ENCODE results near the gene ARHGEF3.
"Not testable (repeated sequence)": the region's sequence is repeated elsewhere in the genome, so short reads cannot be mapped to it uniquely, and the experiment has no call there.

ARHGEF3 gene

DNA sequence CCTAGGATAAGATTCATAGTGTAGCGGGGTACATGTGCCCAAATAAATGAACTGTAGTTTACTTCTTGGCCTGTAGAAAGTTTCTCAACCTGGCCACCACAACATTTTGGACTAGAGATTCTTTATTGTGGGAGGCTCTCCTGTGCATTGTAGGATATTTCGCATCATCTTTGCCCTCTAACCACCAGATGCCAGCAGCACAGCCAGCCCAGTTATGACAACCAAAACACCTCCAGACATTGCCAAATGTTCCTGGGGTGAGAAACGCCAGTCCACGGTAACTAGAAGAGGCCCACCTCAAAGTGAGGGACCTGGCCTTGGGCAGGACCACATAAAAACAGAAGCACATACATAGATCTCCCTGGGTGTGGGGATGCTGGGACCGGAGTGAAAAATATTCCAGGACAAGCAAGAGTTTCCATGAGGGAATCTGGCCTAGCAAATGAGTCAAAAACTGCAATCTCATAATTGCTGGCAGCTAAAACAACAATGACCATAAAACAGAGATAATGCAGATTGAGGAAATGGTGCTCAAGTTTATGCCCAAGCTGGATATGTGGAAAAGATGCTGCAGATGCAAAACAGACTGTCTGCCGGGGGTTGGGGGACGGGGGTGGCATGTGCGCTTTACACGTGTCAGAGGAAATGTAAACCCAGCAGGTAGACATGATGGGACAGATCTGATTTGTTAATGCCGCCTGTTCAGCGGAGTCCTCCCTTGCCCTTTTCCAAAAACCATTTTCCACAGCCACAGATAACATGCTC lies 39.7 kb downstream of the ARHGEF3 start:
- no peak for DNase-seq (ENCODE audit: low spot score in 2 of 2)
- Mint-ChIP-seq H3K36me3 (peaks cover 15% of the 10 kb centered on the region), H3K4me3 (no peak overlapping the region), H3K4me1 (peaks cover 20% of the 10 kb centered on the region), H3K9me3 (no peaks in the 10 kb centered on the region), H3K27me3 (no peaks in the 10 kb centered on the region), H3K27ac (peak overlapping the region; percentile 20)
- no peak for ATAC-seq (ENCODE audit: low read depth)

DNA sequence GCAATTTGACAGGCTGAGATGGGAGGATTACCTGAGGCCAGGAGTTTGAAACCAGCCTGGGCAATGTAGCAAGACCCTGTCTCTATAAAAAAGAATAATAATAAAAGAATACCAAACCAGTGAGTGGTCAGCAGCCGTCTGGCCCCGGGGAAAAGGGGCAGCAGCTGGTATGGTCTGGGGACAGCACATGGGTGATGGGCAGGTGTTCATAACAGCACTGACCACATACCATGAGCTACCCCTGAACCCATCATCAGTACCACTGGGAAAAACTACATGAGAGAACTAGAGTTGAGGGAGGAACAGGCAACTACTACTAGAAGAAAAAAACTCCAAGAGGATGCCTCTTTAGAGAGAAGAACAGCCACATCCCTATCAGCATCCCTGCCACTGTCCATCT lies 40.7 kb downstream of the ARHGEF3 start:
- no peak overlapping the region for H3K4me3 Mint-ChIP-seq
- DNase-seq (ENCODE audit: low spot score in 2 of 2), result no peak
- ATAC-seq (ENCODE audit: low read depth), result no peak
- H3K36me3 Mint-ChIP-seq, result peaks cover 18% of the 10 kb centered on the region
- no peaks in the 10 kb centered on the region for H3K9me3 Mint-ChIP-seq
- H3K4me1 Mint-ChIP-seq, result peaks cover 25% of the 10 kb centered on the region
- no peaks in the 10 kb centered on the region for H3K27me3 Mint-ChIP-seq
- no peak overlapping the region for H3K27ac Mint-ChIP-seq

DNA sequence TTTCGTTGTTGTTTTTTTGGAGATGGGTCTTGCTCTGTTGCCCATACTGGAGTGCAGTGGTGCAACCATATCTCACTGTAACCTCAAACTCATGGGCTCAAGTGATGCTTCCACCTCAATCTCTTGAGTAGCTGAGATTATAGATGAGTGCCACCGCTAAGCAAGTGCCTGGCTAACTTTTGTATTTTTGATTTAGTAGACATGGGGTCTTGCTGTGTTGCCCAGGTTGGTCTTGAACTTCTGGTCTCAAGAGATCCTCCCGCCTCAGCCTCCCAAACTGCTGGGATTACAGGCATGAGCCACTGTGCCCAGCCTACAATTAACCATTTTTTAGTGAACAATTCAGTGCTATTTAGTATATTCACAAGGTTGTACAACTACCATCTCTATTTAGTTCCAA lies 42.2 kb downstream of the ARHGEF3 start:
- Mint-ChIP-seq H3K36me3 (peaks cover 17% of the 10 kb centered on the region), H3K4me1 (peaks cover 35% of the 10 kb centered on the region)
- ATAC-seq (ENCODE audit: low read depth), result no peak

DNA sequence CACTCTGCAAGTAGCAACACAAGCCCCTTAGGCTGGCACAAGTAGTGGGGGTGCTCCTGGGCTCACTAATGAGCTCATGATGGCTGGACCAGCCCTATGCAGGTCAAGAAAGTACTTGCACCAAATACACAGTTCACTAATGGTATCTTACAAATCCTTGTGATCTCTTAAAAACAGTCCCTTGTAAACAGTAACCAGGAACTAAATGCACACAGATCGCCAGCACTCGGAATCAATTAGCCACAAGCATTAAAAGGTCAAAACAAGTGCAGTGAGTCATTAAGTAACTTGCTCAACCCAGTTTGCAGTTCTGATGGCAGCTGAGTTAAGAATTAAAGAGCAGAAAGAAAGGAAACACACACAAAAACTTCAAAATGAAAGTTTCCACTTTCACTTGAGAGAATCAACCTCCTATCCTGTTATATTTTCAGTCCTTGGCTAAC lies 43.2 kb downstream of the ARHGEF3 start:
- H3K4me1 Mint-ChIP-seq, result peaks cover 41% of the 10 kb centered on the region
- H3K27ac Mint-ChIP-seq, result peak overlapping the region; percentile 91
- peaks cover 14% of the 10 kb centered on the region for H3K36me3 Mint-ChIP-seq
- DNase-seq (ENCODE audit: low spot score in 2 of 2), result no peak
- peak; percentile 35 for ATAC-seq (ENCODE audit: low read depth)
- H3K27me3 Mint-ChIP-seq, result no peaks in the 10 kb centered on the region
- H3K9me3 Mint-ChIP-seq, result no peaks in the 10 kb centered on the region
- peak overlapping the region; percentile 74 for H3K4me3 Mint-ChIP-seq

More for the DNA sequence above, 42.2 kb downstream of the ARHGEF3 start:
- no peaks in the 10 kb centered on the region for H3K9me3 Mint-ChIP-seq
- peak overlapping the region; percentile 72 for H3K4me3 Mint-ChIP-seq
- DNase-seq (ENCODE audit: low spot score in 2 of 2), result no peak
- no peaks in the 10 kb centered on the region for H3K27me3 Mint-ChIP-seq
- peak overlapping the region; percentile 91 for H3K27ac Mint-ChIP-seq

DNA sequence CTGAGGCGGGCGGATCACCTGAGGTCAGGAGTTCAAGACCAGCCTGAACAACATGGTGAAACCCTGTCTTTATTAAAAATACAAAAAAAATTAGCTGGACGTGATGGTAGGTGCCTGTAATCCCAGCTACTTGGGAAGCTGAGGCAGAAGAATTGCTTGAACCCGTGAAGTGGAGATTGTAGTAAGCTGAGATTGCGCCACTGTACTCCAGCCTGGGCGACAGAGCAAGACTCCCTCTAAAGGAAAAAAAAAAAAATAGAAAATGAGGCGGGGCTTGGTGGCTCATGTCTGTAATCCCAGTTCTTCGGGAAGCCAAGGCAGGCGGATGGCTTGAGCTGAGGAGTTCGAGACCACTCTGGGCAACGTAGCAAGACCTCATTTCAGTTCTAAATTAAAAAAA lies 43.7 kb downstream of the ARHGEF3 start:
- H3K27me3 Mint-ChIP-seq, result not testable (repeated sequence)
- peaks cover 17% of the 10 kb centered on the region for H3K36me3 Mint-ChIP-seq
- peaks cover 46% of the 10 kb centered on the region for H3K4me1 Mint-ChIP-seq

DNA sequence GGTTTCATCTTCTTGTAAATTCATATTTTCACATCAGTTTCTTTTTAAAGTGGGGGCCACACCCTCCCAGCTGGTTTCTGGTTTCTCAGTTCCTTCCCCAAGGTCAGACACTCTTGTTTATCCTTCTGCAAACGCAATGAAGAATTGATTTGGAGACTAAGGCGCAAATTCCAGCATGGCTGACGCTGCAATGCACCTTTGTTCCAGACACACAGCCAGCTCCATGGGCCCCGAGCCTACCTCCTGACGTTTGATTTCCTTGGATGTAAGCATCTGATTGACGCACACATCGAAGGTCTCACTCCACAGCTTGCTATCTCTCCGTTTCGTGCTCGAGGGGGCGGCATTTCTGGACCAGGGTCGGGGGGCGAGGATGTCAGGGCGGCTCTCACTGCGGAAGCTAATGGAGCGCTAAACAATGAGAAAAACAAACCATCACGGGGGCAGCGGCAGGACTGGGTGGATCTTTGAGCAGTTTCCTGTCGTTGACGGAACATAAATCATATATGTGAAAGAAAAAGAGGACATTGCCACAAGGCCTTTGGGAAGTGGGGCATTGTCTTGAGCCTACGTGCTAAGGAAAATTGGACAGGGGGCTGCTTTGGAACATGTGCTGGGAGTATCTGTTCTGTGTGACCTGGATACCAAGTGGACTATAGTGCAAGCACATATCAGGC lies 46.9 kb downstream of the ARHGEF3 start:
- ATAC-seq (ENCODE audit: low read depth), result peak; percentile 75
- H3K27me3 Mint-ChIP-seq, result no peaks in the 10 kb centered on the region
- H3K4me3 Mint-ChIP-seq, result peak overlapping the region; percentile 95
- no peaks in the 10 kb centered on the region for H3K9me3 Mint-ChIP-seq
- H3K4me1 Mint-ChIP-seq, result peaks cover 50% of the 10 kb centered on the region
- H3K36me3 Mint-ChIP-seq, result peaks cover 28% of the 10 kb centered on the region
- H3K27ac Mint-ChIP-seq, result peak overlapping the region; percentile 98
- peak; percentile 25 for DNase-seq (ENCODE audit: low spot score in 2 of 2)

More for the DNA sequence above, 43.7 kb downstream of the ARHGEF3 start:
- DNase-seq (ENCODE audit: low spot score in 2 of 2); H3K9me3 Mint-ChIP-seq; ATAC-seq (ENCODE audit: low read depth); H3K4me3 Mint-ChIP-seq: not testable (repeated sequence)
- H3K27ac Mint-ChIP-seq, result peak overlapping the region; percentile 91

DNA sequence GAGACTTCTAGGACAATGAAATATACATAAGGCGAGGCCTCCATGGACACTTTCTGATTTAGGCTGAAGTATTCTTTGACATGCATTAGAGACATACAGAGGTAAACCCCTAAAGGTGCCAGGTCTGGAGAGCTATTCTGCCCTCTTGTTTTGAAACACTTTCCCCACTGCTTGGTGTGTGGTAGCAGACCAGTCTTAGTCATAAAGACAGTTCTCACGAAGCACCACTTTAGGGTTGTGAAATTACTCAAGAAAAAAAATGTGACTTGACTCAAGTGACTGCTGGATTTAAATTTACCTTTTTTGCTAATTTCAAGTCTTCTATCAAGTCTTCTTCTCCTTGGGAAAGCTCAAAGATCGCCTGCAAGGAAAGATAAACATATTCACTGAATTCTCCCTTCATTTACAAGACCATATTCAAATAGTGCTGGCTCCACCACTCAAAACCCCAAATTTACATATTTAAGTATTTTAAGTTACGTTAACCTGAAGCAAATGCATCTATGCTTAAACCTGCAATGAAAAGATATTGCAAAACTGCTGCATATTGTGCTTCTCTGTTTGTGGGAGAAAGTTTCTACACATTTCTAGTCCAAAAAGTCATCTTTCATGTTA lies 48.4 kb downstream of the ARHGEF3 start:
- Mint-ChIP-seq H3K4me1 (peaks cover 39% of the 10 kb centered on the region), H3K4me3 (peak overlapping the region; percentile 83), H3K27me3 (no peaks in the 10 kb centered on the region), H3K36me3 (peaks cover 33% of the 10 kb centered on the region), H3K9me3 (no peaks in the 10 kb centered on the region), H3K27ac (peak overlapping the region; percentile 98)
- ATAC-seq (ENCODE audit: low read depth) (no peak), DNase-seq (ENCODE audit: low spot score in 2 of 2) (no peak)

DNA sequence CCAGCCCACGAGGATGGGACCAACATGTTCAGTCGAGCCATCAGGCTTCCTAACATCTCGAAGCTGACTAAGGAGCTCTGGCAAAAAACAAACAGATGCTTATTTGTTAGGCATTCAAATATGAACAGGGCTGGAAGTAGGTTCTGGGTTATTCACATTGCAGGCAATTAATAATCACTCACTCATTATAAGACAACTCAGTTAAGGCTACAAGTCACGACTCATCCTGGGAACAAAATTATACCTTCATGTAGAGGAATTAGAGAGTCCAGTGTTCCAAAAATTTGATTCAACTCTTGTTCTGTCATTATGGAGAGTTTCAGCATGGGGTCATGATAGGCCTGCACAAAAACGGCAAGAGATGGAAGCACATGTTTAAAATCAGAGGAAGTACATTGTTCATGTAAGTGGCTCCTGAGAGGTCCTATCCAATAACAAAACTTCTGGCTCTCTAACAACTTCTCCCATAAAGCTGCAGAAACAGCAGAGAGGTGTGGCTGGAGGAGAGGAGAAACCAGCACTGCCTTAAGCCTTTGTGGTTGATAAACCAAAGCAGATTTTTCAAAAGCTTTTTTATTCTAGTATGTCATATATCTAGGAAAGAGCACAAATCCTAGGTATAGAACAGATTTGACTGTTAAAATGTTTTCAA lies 50.6 kb downstream of the ARHGEF3 start:
- no peak overlapping the region for H3K27ac Mint-ChIP-seq
- DNase-seq (ENCODE audit: low spot score in 2 of 2), result no peak
- H3K4me1 Mint-ChIP-seq, result peaks cover 34% of the 10 kb centered on the region
- H3K36me3 Mint-ChIP-seq, result peaks cover 30% of the 10 kb centered on the region
- ATAC-seq (ENCODE audit: low read depth), result no peak
- no peaks in the 10 kb centered on the region for H3K9me3 Mint-ChIP-seq
- no peak overlapping the region for H3K4me3 Mint-ChIP-seq
- no peaks in the 10 kb centered on the region for H3K27me3 Mint-ChIP-seq

DNA sequence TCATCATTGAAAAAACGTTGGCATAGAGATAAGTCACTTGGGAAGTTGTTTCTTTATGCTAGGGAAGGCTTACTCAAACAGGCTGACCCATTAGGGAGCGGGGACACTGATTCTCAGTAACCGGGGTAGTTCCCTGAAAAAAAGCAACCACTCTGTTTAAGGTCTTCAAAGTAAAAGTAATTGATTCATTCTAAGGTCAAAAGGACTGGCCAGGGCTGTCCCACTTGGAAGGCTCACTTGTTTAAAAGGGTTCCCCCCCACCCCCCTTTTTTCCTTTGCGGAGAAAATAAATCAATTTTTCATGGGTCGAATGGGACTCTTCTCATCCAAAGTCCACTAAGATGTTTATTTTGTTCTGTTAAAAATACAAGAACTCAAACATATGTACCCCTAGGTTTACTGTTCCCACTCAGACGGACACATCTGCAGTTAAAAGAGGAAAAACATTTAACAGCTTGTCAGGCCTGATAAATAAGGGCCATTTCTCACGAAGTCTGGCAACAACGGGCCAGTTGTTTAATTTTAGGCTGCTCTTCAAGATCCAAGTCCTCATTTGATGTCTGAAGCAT lies 53.0 kb downstream of the ARHGEF3 start:
- no peak for DNase-seq (ENCODE audit: low spot score in 2 of 2)
- peaks cover 42% of the 10 kb centered on the region for H3K36me3 Mint-ChIP-seq
- no peak for ATAC-seq (ENCODE audit: low read depth)
- H3K4me3 Mint-ChIP-seq, result no peak overlapping the region
- peak overlapping the region; percentile 11 for H3K27ac Mint-ChIP-seq
- H3K27me3 Mint-ChIP-seq, result no peaks in the 10 kb centered on the region
- no peaks in the 10 kb centered on the region for H3K9me3 Mint-ChIP-seq
- H3K4me1 Mint-ChIP-seq, result peaks cover 15% of the 10 kb centered on the region

DNA sequence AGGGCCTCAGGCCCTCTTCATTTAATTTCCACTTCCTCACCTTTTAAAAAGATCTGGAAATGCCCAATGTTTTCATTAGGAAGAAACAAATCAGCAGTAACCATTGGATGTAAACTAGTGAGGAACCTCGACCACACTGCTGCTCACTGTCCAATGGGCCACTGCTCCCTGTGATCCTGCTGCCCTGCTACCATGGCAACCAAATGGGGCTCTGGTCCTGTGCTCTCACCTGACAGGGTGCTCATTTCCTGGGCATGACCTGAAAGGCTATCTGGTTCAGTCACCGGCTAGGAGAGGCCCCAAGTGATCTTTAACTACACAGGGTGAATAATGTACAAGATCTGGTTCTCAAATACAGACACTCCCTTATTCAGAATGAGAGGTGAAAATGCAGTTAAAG lies 54.6 kb downstream of the ARHGEF3 start:
- Mint-ChIP-seq H3K4me3 (no peak overlapping the region), H3K9me3 (no peaks in the 10 kb centered on the region), H3K4me1 (peaks cover 4% of the 10 kb centered on the region), H3K36me3 (peaks cover 44% of the 10 kb centered on the region), H3K27ac (no peak overlapping the region), H3K27me3 (no peaks in the 10 kb centered on the region)
- no peak for DNase-seq (ENCODE audit: low spot score in 2 of 2)
- no peak for ATAC-seq (ENCODE audit: low read depth)

DNA sequence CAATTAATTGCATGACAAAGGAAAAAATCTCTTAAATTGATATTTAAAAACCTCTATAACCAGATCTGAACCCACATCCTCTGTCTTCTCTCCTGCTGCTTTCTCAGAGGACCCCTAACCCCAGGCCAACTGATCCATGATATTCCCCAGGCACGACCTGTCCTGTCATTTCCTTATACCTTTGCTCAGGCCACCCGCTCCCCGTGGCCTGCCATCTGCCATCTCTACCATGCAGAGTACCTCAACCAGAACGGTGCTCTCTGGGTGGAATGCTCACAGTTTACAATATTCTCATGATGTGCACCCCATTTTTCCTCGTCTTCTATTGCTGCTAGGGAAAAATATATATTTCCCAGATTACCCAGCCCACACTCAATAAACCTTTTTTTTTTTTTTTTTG lies 57.7 kb downstream of the ARHGEF3 start:
- Mint-ChIP-seq H3K36me3 (peaks cover 26% of the 10 kb centered on the region), H3K27me3 (no peaks in the 10 kb centered on the region), H3K9me3 (no peaks in the 10 kb centered on the region), H3K4me1 (peaks cover 2% of the 10 kb centered on the region), H3K4me3 (no peak overlapping the region), H3K27ac (peak overlapping the region; percentile 69)
- no peak for ATAC-seq (ENCODE audit: low read depth)
- no peak for DNase-seq (ENCODE audit: low spot score in 2 of 2)

DNA sequence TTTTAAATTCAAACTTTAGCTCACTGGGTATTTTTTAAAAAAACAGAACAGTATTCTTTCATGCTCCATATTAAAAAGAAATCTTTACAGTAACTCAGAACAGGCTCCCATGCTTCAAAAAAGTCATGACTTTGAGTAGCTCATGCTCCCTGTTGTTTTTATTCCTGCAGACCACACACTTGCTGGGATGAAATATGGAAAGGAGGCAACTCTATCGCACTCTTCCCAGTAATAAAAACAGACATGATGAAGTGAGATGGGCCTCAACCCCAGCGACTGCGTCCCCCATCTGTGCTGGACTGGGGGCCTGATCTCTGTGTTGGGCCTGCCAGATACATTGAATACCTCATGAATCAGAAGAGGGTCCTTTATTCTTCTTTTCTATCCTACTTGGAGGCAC lies 58.9 kb downstream of the ARHGEF3 start:
- Mint-ChIP-seq H3K4me3 (no peak overlapping the region), H3K27me3 (no peaks in the 10 kb centered on the region), H3K9me3 (no peaks in the 10 kb centered on the region), H3K36me3 (peaks cover 29% of the 10 kb centered on the region), H3K27ac (no peak overlapping the region), H3K4me1 (peaks cover 2% of the 10 kb centered on the region)
- no peak for DNase-seq (ENCODE audit: low spot score in 2 of 2)
- no peak for ATAC-seq (ENCODE audit: low read depth)

DNA sequence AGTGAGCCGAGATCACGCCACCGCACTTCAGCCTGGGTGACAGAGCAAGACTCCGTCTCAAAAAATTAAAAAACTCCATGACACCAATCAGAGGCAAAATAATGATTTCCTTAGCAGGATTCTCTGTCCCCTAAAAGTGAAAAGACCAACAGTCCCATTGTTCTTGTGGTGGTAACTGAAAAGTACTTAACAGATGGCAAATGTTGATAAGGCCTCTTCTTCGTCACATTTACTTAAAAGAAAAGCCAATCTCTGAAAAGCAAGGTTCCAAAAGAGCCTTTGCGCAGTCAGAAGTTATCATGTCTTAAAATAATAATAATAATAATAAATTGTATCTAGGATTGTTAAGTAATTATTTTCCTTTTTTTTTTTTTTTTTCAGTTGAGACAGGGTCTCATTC lies 62.7 kb downstream of the ARHGEF3 start:
- Mint-ChIP-seq H3K27ac (no peak overlapping the region), H3K36me3 (peaks cover 35% of the 10 kb centered on the region), H3K27me3 (no peaks in the 10 kb centered on the region), H3K4me1 (peaks cover 4% of the 10 kb centered on the region), H3K9me3 (no peaks in the 10 kb centered on the region), H3K4me3 (no peak overlapping the region)
- ATAC-seq (ENCODE audit: low read depth) (no peak), DNase-seq (ENCODE audit: low spot score in 2 of 2) (no peak)

DNA sequence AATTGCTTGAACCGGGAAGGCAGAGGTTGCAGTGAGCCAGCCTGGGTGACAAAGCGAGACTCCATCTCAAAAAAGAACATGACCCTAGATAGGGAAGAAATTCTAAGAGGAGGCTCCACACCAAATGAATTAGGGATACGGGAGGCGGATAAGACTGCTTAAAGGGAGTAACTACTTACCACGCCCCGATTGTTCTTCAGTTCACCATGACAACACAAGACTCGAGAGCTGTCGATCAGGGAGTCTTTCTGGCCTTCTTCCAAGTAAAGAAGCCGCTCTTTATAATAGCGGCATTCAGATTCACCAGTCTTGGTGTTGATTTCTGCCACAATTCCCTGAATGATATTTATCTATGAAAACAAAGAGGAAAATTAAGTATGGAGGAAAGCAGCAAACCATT lies 64.7 kb downstream of the ARHGEF3 start:
- DNase-seq (ENCODE audit: low spot score in 2 of 2) (no peak), ATAC-seq (ENCODE audit: low read depth) (no peak)
- H3K27ac Mint-ChIP-seq, result no peak overlapping the region
- no peak overlapping the region for H3K4me3 Mint-ChIP-seq
- H3K36me3 Mint-ChIP-seq, result peaks cover 29% of the 10 kb centered on the region
- no peaks in the 10 kb centered on the region for H3K9me3 Mint-ChIP-seq
- no peaks in the 10 kb centered on the region for H3K27me3 Mint-ChIP-seq
- H3K4me1 Mint-ChIP-seq, result peaks cover 2% of the 10 kb centered on the region

Measured in memory B cell (primary cell).